GM23338 (cell line): Measurements from ENCODE around the gene ZNF774. TPM values are rescaled to one million over a fixed set of nuclear protein-coding genes. Genes with fewer than 3 reads are reported as not detected.

Source experiments
- ATAC-seq: fragments of 200-7000 bp; cut with Tn5 transposase; 3 replicates; pipeline ENCODE4 v1.9.1; 2020
- DNase-seq: peaks from one replicate; pipeline ENCODE4 v3.0.0-alpha.2; 2015; ENCODE audit warnings: low spot score
- H2AFZ ChIP-seq: fragments of 200-600 bp; sonication (generic); 2 replicates; pipeline ENCODE4 v1.8.0; 2016; ENCODE audit warnings: antibody characterized with exemption, mild to moderate bottlenecking, moderate library complexity
- H3F3A ChIP-seq: fragments of 200-600 bp; sonication (generic); replicated peaks from 2 replicates; pipeline ENCODE4 v1.8.0; 2017; ENCODE audit warnings: antibody characterized with exemption, mixed run types, low read depth
- H3K27ac ChIP-seq: fragments of 200-600 bp; sonication (generic); 2 replicates; pipeline ENCODE4 v1.6.1; 2016; ENCODE audit warnings: low read depth
- H3K27me3 ChIP-seq: fragments of 200-600 bp; sonication (generic); 2 replicates; pipeline ENCODE4 v1.8.0; 2016; ENCODE audit warnings: mild to moderate bottlenecking, mixed run types, moderate library complexity; ENCODE audit not compliant: insufficient read depth
- H3K36me3 ChIP-seq: fragments of 200-600 bp; sonication (generic); 2 replicates; pipeline ENCODE4 v1.8.0; 2016; ENCODE audit warnings: mild to moderate bottlenecking; ENCODE audit not compliant: insufficient read depth
- H3K4me1 ChIP-seq: fragments of 200-600 bp; sonication (generic); 2 replicates; pipeline ENCODE4 v1.8.0; 2016; ENCODE audit warnings: mild to moderate bottlenecking, moderate library complexity; ENCODE audit not compliant: insufficient read depth
- H3K4me2 ChIP-seq: fragments of 200-600 bp; sonication (generic); 2 replicates; pipeline ENCODE4 v1.7.1; 2017; ENCODE audit warnings: mixed run types
- H3K4me3 ChIP-seq: fragments of 200-600 bp; sonication (generic); 2 replicates; pipeline ENCODE4 v1.6.1; 2016; ENCODE audit warnings: mixed run types
- H3K79me2 ChIP-seq: fragments of 200-600 bp; sonication (generic); replicated peaks from 2 replicates; pipeline ENCODE4 v1.8.0; 2017; ENCODE audit warnings: mild to moderate bottlenecking; ENCODE audit not compliant: insufficient read depth
- H3K9me2 ChIP-seq: fragments of 200-600 bp; sonication (generic); 2 replicates; pipeline ENCODE4 v1.8.0; 2017; ENCODE audit not compliant: insufficient read depth
- H4K20me1 ChIP-seq: fragments of 200-600 bp; sonication (generic); replicated peaks from 2 replicates; pipeline ENCODE4 v1.8.0; 2017; ENCODE audit warnings: mild to moderate bottlenecking; ENCODE audit not compliant: insufficient read depth
- H3K27ac Mint-ChIP-seq: 2 replicates; pipeline ENCODE4 v1.8.0; 2020; ENCODE audit warnings: inconsistent platforms, mild to moderate bottlenecking, moderate library complexity, mixed read lengths
- H3K27me3 Mint-ChIP-seq: 3 replicates; pipeline ENCODE4 v1.8.0; 2022; ENCODE audit warnings: low read depth, mild to moderate bottlenecking, moderate library complexity, mixed read lengths, inconsistent platforms; ENCODE audit not compliant: insufficient read depth, poor library complexity
- H3K36me3 Mint-ChIP-seq: 3 replicates; pipeline ENCODE4 v1.8.0; 2021; ENCODE audit warnings: low read depth, mild to moderate bottlenecking, inconsistent platforms, moderate library complexity, mixed read lengths
- H3K4me1 Mint-ChIP-seq: 3 replicates; pipeline ENCODE4 v1.8.0; 2020; ENCODE audit warnings: mild to moderate bottlenecking, inconsistent platforms, mixed read lengths
- H3K4me3 Mint-ChIP-seq: 3 replicates; pipeline ENCODE4 v1.8.0; 2021; ENCODE audit warnings: moderate library complexity, mild to moderate bottlenecking, inconsistent platforms, mixed read lengths
- H3K9me3 Mint-ChIP-seq: 3 replicates; pipeline ENCODE4 v1.8.0; 2020; ENCODE audit warnings: moderate library complexity, mild to moderate bottlenecking, inconsistent platforms, mixed read lengths
- CREB1 ChIP-seq: fragments of 250-450 bp; sonication (Bioruptor Pico); IDR thresholded peaks from 2 replicates; pipeline ENCODE4 v1.5.0; 2020; ENCODE audit warnings: low read depth, mild to moderate bottlenecking, moderate library complexity
- EZH2 ChIP-seq: fragments of 200-600 bp; sonication (generic); IDR thresholded peaks from one replicate; pipeline ENCODE4 v1.8.0; 2017; ENCODE audit warnings: antibody characterized with exemption, mild to moderate bottlenecking, low read depth; ENCODE audit not compliant: unreplicated experiment
- EZH2phosphoT487 ChIP-seq: fragments of 200-600 bp; sonication (generic); IDR thresholded peaks from one replicate; pipeline ENCODE4 v1.8.1; 2018; ENCODE audit warnings: antibody characterized with exemption; ENCODE audit not compliant: unreplicated experiment
- JUNB ChIP-seq: IDR thresholded peaks from one replicate; pipeline ENCODE4 v1.6.1; 2016; ENCODE audit warnings: antibody characterized with exemption; ENCODE audit not compliant: unreplicated experiment
- NANOG ChIP-seq: IDR thresholded peaks from 2 replicates; pipeline ENCODE4 v1.6.1; 2016; ENCODE audit warnings: antibody characterized with exemption, borderline replicate concordance
- POLR2AphosphoS5 ChIP-seq: IDR thresholded peaks from 2 replicates; pipeline ENCODE4 v1.6.1; 2016; ENCODE audit warnings: antibody characterized with exemption, low read depth
- STAT1 ChIP-seq: IDR thresholded peaks from one replicate; pipeline ENCODE4 v1.6.1; 2016; ENCODE audit warnings: antibody characterized with exemption; ENCODE audit not compliant: unreplicated experiment
- ZNF114 ChIP-seq: fragments of 250-450 bp; sonication (Bioruptor Pico); IDR thresholded peaks from 2 replicates; pipeline ENCODE4 v1.5.0; 2020; ENCODE audit warnings: mild to moderate bottlenecking, moderate library complexity
- polyA plus RNA-seq: library from polyadenylated mRNA; unstranded; fragments of >200 nt; fragmentation: Nextera tagmentation; extraction: Ambion mirVana; gene quantifications from 2 replicates; pipeline ENCODE4 v1.2.1, GENCODE V29; 2016
- total RNA-seq: library from RNA; depleted of rRNA; stranded (reverse); fragments of >200 nt; shearing (Covaris generic); gene quantifications from 2 replicates; pipeline ENCODE4 v1.2.3, GENCODE V29; 2014
- TF ChIP-seq, protein P1 (sequence below): fragments of 250-450 bp; sonication (Bioruptor Pico); IDR thresholded peaks from 2 replicates; pipeline ENCODE4 v1.5.0; 2020; ENCODE audit warnings: mild to moderate bottlenecking, moderate library complexity
- TF ChIP-seq, protein P2 (sequence below): IDR thresholded peaks from one replicate; pipeline ENCODE4 v1.6.1; 2018; ENCODE audit warnings: antibody characterized with exemption; ENCODE audit not compliant: unreplicated experiment
- TF ChIP-seq, protein P3 (sequence below), 2 experiments: fragments of 200-600 bp in 1 of 2; sonication (generic) in 1 of 2; conservative IDR thresholded peaks; 2 replicates each; pipeline versions ENCODE4 v1.5.1 to v1.6.1; 2016 to 2017; ENCODE audit warnings: antibody characterized with exemption in 2 of 2, low read depth in 2 of 2, mild to moderate bottlenecking in 2 of 2, moderate library complexity in 1 of 2
- TF ChIP-seq, protein P4 (sequence below): IDR thresholded peaks from 2 replicates; pipeline ENCODE4 v1.6.1; 2016; ENCODE audit warnings: antibody characterized with exemption

The ZNF774 gene
- total and polyA plus RNA-seq, 2 experiments from 2014 or later: 0.45 to 1.8 TPM

DNA sequence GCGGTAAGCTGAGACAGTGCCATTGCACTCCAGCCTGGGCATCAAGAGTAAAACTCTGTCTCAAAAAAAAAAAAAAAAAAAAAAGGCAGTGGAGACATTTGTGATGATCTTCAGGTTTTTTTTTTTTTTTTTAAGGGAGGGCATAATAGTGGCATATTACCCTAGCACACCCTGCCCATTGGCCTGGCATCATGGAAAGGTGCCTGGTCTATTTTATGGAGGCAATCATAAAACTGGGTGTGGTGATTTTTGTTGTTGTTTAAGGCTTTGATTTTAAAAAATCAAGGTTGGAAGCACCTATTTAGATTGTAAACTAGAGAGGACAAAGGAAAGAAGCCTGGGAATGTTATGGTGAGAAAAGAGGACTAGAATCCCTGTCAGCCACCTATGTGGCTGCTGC, 42.0 kb downstream of the ZNF774 start (continued):
- TF ChIP-seq, protein P1, sequence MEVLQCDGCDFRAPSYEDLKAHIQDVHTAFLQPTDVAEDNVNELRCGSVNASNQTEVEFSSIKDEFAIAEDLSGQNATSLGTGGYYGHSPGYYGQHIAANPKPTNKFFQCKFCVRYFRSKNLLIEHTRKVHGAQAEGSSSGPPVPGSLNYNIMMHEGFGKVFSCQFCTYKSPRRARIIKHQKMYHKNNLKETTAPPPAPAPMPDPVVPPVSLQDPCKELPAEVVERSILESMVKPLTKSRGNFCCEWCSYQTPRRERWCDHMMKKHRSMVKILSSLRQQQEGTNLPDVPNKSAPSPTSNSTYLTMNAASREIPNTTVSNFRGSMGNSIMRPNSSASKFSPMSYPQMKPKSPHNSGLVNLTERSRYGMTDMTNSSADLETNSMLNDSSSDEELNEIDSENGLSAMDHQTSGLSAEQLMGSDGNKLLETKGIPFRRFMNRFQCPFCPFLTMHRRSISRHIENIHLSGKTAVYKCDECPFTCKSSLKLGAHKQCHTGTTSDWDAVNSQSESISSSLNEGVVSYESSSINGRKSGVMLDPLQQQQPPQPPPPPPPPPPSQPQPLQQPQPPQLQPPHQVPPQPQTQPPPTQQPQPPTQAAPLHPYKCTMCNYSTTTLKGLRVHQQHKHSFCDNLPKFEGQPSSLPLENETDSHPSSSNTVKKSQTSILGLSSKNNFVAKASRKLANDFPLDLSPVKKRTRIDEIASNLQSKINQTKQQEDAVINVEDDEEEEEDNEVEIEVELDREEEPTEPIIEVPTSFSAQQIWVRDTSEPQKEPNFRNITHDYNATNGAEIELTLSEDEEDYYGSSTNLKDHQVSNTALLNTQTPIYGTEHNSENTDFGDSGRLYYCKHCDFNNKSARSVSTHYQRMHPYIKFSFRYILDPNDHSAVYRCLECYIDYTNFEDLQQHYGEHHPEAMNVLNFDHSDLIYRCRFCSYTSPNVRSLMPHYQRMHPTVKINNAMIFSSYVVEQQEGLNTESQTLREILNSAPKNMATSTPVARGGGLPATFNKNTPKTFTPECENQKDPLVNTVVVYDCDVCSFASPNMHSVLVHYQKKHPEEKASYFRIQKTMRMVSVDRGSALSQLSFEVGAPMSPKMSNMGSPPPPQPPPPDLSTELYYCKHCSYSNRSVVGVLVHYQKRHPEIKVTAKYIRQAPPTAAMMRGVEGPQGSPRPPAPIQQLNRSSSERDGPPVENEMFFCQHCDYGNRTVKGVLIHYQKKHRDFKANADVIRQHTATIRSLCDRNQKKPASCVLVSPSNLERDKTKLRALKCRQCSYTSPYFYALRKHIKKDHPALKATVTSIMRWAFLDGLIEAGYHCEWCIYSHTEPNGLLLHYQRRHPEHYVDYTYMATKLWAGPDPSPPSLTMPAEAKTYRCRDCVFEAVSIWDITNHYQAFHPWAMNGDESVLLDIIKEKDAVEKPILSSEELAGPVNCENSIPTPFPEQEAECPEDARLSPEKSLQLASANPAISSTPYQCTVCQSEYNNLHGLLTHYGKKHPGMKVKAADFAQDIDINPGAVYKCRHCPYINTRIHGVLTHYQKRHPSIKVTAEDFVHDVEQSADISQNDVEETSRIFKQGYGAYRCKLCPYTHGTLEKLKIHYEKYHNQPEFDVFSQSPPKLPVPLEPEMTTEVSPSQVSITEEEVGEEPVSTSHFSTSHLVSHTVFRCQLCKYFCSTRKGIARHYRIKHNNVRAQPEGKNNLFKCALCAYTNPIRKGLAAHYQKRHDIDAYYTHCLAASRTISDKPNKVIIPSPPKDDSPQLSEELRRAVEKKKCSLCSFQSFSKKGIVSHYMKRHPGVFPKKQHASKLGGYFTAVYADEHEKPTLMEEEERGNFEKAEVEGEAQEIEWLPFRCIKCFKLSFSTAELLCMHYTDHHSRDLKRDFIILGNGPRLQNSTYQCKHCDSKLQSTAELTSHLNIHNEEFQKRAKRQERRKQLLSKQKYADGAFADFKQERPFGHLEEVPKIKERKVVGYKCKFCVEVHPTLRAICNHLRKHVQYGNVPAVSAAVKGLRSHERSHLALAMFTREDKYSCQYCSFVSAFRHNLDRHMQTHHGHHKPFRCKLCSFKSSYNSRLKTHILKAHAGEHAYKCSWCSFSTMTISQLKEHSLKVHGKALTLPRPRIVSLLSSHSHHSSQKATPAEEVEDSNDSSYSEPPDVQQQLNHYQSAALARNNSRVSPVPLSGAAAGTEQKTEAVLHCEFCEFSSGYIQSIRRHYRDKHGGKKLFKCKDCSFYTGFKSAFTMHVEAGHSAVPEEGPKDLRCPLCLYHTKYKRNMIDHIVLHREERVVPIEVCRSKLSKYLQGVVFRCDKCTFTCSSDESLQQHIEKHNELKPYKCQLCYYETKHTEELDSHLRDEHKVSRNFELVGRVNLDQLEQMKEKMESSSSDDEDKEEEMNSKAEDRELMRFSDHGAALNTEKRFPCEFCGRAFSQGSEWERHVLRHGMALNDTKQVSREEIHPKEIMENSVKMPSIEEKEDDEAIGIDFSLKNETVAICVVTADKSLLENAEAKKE (CRISPR knock-in tag): no peak
- TF ChIP-seq POLR2AphosphoS5: no peak
- TF ChIP-seq CREB1 (CRISPR knock-in tag): no peak
- no peak for TF ChIP-seq ZNF114 (CRISPR knock-in tag)
- no peak for TF ChIP-seq EZH2phosphoT487

DNA sequence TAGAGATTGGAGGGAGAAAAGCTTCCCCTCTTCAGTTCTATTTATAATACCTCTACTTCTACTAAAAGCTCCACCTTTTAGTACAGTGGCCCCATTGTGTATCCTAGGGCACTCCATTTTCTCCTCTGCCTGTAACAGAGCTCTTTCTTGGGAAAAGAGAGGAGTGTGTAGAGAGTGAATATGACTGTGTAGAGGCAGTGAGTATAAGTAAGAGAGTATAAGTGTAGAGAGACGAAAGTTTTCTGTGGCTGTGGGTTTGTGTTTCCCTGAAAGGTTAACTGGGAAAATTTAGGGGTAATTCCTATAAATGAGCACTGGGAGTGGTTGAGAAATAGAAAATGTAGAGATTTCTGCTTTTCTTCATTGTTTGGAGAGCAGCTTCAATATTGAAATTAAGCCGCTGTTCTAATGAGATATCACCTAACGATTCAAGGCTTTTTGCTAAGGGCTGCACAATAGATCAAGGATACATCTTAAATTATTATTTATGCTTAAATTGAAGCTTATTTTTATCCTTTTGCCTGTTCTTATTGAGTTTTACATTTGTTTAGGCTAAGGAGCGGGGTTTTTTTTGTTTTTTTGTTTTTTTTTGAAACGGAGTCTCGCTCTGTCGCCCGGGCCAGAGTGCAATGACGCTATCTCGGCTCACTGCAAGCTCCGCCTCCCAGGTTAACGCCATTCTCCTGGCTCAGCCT, 42.8 kb downstream of the ZNF774 start:
- peak overlapping the region; percentile 87 for H3K27ac Mint-ChIP-seq
- no peak overlapping the region for H3K4me3 ChIP-seq
- H3K36me3 ChIP-seq: no peaks in the 10 kb centered on the region
- H3K36me3 Mint-ChIP-seq: peaks cover 23% of the 10 kb centered on the region; the same call in 2 of the 3 replicates
- peak overlapping the region; percentile 86 for H3K27ac ChIP-seq
- H3K9me3 Mint-ChIP-seq: no peaks in the 10 kb centered on the region
- H3K79me2 ChIP-seq: peaks cover 93% of the 10 kb centered on the region
- peak overlapping the region; percentile 62 for H3K4me2 ChIP-seq
- peaks cover 65% of the 10 kb centered on the region for H3K4me1 Mint-ChIP-seq
- ATAC-seq (no peak), DNase-seq (no peak)
- no peak overlapping the region for H3K4me3 Mint-ChIP-seq
- H2AFZ ChIP-seq: no peak overlapping the region
- H3K4me1 ChIP-seq: peaks cover 70% of the 10 kb centered on the region
- H3K27me3 Mint-ChIP-seq: peaks cover 8% of the 10 kb centered on the region
- H3K27me3 ChIP-seq: no peaks in the 10 kb centered on the region
- no peaks in the 10 kb centered on the region for H3K9me2 ChIP-seq
- no peaks in the 10 kb centered on the region for H3F3A ChIP-seq
- H4K20me1 ChIP-seq: no peaks in the 10 kb centered on the region
- TF ChIP-seq ZNF114 (CRISPR knock-in tag) (no peak), NANOG (no peak), JUNB (no peak), EZH2phosphoT487 (no peak), CREB1 (CRISPR knock-in tag) (no peak), STAT1 (no peak), EZH2 (no peak)
- TF ChIP-seq, protein P2, sequence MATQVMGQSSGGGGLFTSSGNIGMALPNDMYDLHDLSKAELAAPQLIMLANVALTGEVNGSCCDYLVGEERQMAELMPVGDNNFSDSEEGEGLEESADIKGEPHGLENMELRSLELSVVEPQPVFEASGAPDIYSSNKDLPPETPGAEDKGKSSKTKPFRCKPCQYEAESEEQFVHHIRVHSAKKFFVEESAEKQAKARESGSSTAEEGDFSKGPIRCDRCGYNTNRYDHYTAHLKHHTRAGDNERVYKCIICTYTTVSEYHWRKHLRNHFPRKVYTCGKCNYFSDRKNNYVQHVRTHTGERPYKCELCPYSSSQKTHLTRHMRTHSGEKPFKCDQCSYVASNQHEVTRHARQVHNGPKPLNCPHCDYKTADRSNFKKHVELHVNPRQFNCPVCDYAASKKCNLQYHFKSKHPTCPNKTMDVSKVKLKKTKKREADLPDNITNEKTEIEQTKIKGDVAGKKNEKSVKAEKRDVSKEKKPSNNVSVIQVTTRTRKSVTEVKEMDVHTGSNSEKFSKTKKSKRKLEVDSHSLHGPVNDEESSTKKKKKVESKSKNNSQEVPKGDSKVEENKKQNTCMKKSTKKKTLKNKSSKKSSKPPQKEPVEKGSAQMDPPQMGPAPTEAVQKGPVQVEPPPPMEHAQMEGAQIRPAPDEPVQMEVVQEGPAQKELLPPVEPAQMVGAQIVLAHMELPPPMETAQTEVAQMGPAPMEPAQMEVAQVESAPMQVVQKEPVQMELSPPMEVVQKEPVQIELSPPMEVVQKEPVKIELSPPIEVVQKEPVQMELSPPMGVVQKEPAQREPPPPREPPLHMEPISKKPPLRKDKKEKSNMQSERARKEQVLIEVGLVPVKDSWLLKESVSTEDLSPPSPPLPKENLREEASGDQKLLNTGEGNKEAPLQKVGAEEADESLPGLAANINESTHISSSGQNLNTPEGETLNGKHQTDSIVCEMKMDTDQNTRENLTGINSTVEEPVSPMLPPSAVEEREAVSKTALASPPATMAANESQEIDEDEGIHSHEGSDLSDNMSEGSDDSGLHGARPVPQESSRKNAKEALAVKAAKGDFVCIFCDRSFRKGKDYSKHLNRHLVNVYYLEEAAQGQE: no peak
- TF ChIP-seq, protein P3, sequence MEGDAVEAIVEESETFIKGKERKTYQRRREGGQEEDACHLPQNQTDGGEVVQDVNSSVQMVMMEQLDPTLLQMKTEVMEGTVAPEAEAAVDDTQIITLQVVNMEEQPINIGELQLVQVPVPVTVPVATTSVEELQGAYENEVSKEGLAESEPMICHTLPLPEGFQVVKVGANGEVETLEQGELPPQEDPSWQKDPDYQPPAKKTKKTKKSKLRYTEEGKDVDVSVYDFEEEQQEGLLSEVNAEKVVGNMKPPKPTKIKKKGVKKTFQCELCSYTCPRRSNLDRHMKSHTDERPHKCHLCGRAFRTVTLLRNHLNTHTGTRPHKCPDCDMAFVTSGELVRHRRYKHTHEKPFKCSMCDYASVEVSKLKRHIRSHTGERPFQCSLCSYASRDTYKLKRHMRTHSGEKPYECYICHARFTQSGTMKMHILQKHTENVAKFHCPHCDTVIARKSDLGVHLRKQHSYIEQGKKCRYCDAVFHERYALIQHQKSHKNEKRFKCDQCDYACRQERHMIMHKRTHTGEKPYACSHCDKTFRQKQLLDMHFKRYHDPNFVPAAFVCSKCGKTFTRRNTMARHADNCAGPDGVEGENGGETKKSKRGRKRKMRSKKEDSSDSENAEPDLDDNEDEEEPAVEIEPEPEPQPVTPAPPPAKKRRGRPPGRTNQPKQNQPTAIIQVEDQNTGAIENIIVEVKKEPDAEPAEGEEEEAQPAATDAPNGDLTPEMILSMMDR (conservative IDR thresholded peaks at IDR 0.05; ENCODE audit: low read depth in 2 of 2): no peak
- TF ChIP-seq, protein P4, sequence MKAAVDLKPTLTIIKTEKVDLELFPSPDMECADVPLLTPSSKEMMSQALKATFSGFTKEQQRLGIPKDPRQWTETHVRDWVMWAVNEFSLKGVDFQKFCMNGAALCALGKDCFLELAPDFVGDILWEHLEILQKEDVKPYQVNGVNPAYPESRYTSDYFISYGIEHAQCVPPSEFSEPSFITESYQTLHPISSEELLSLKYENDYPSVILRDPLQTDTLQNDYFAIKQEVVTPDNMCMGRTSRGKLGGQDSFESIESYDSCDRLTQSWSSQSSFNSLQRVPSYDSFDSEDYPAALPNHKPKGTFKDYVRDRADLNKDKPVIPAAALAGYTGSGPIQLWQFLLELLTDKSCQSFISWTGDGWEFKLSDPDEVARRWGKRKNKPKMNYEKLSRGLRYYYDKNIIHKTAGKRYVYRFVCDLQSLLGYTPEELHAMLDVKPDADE: no peak
